HEK293 (cell line): ENCODE results near the gene SGMS1.

Source experiments
- CTCF ChIA-PET: fragments of 350-600 bp; formaldehyde crosslinking; extraction: SDS; loops from one replicate; lab custom pipeline; 2021; ENCODE audit warnings: antibody characterized with exemption; lab: Yijun Ruan, JAX
- POLR2A ChIA-PET: fragments of 300-600 bp; formaldehyde crosslinking; extraction: SDS; loops from one replicate; lab custom pipeline; 2020; ENCODE audit warnings: antibody characterized with exemption, inconsistent platforms; lab: Yijun Ruan, JAX
- H3K27ac ChIP-seq: fragments of 200-500 bp; sonication (Bioruptor generic); 2 replicates; pipeline ENCODE4 v1.5.1; 2014; ENCODE audit warnings: low read depth, low read length, control low read depth, inconsistent platforms; ENCODE audit errors: extremely low read depth
- H3K36me3 ChIP-seq, 2 experiments: fragments of 200-500 bp in 1 of 2; sonication (Bioruptor generic) in 1 of 2; 1 replicate in 1 of 2; 2 replicates in 1 of 2; pipeline ENCODE4 v1.5.1; 2014 to 2017; ENCODE audit warnings: inconsistent platforms in 2 of 2, low read length in 2 of 2; ENCODE audit not compliant: control insufficient read depth in 2 of 2, insufficient read depth in 1 of 2
- H3K4me1 ChIP-seq: fragments of 200-500 bp; sonication (Bioruptor generic); 2 replicates; pipeline ENCODE4 v1.5.1; 2014; ENCODE audit warnings: mild to moderate bottlenecking, low read length, inconsistent platforms; ENCODE audit not compliant: control insufficient read depth, insufficient read depth
- H3K4me3 ChIP-seq: 2 replicates; pipeline ENCODE4 v1.5.1; 2011; ENCODE audit warnings: low read depth, mild to moderate bottlenecking, control low read depth, low read length, moderate library complexity
- H3K9me3 ChIP-seq: fragments of 200-500 bp; sonication (Bioruptor generic); 2 replicates; pipeline ENCODE4 v1.5.1; 2014; ENCODE audit warnings: low read depth, low read length, inconsistent platforms; ENCODE audit not compliant: control insufficient read depth, insufficient read depth
- FEZF1 ChIP-seq: fragments of 450-650 bp; formaldehyde crosslinking; IDR thresholded peaks from 2 replicates; pipeline ENCODE4 v1.5.1; 2016; ENCODE audit warnings: missing biosample characterization, missing genetic modification characterization
- GFI1B ChIP-seq: fragments of 450-650 bp; formaldehyde crosslinking; IDR thresholded peaks from 2 replicates; pipeline ENCODE4 v1.5.1; 2016; ENCODE audit warnings: missing biosample characterization, missing genetic modification characterization
- GLIS2 ChIP-seq: fragments of 450-650 bp; formaldehyde crosslinking; IDR thresholded peaks from 2 replicates; pipeline ENCODE4 v1.5.1; 2016; ENCODE audit warnings: missing biosample characterization, missing genetic modification characterization
- HOXD13 ChIP-seq: sonication (generic); formaldehyde crosslinking; IDR thresholded peaks from 2 replicates; pipeline ENCODE4 v1.8.0; 2022; ENCODE audit warnings: missing genetic modification reagents, borderline replicate concordance
- KLF16 ChIP-seq: fragments of 450-650 bp; formaldehyde crosslinking; IDR thresholded peaks from 2 replicates; pipeline ENCODE4 v1.5.1; 2017; ENCODE audit warnings: missing biosample characterization, missing genetic modification characterization
- MZF1 ChIP-seq: fragments of 450-650 bp; formaldehyde crosslinking; IDR thresholded peaks from 2 replicates; pipeline ENCODE4 v1.5.1; 2017; ENCODE audit warnings: missing biosample characterization, missing genetic modification characterization, borderline replicate concordance
- SP3 ChIP-seq: fragments of 450-650 bp; formaldehyde crosslinking; IDR thresholded peaks from 2 replicates; pipeline ENCODE4 v1.5.1; 2016; ENCODE audit warnings: missing biosample characterization, missing genetic modification characterization
- ZEB2 ChIP-seq: fragments of 450-650 bp; formaldehyde crosslinking; IDR thresholded peaks from 2 replicates; pipeline ENCODE4 v1.5.1; 2016; ENCODE audit warnings: missing biosample characterization, missing genetic modification characterization
- ZNF140 ChIP-seq: fragments of 450-650 bp; formaldehyde crosslinking; IDR thresholded peaks from 2 replicates; pipeline ENCODE4 v1.5.1; 2016; ENCODE audit warnings: missing biosample characterization, missing genetic modification characterization
- ZNF214 ChIP-seq: fragments of 450-650 bp; formaldehyde crosslinking; IDR thresholded peaks from 2 replicates; pipeline ENCODE4 v1.5.1; 2017; ENCODE audit warnings: missing biosample characterization, mild to moderate bottlenecking, missing genetic modification characterization, borderline replicate concordance
- ZNF335 ChIP-seq: fragments of 450-650 bp; formaldehyde crosslinking; conservative IDR thresholded peaks from 2 replicates; pipeline ENCODE4 v1.5.1; 2016; ENCODE audit warnings: missing biosample characterization, missing genetic modification characterization
- ZNF366 ChIP-seq: fragments of 450-650 bp; formaldehyde crosslinking; conservative IDR thresholded peaks from 2 replicates; pipeline ENCODE4 v1.5.1; 2016; ENCODE audit warnings: missing biosample characterization, missing genetic modification characterization
- ZNF391 ChIP-seq: fragments of 450-650 bp; formaldehyde crosslinking; IDR thresholded peaks from 2 replicates; pipeline ENCODE4 v1.5.1; 2016; ENCODE audit warnings: low read depth, missing biosample characterization, missing genetic modification characterization, borderline replicate concordance
- ZNF426 ChIP-seq: fragments of 450-650 bp; formaldehyde crosslinking; IDR thresholded peaks from 2 replicates; pipeline ENCODE4 v1.5.1; 2017; ENCODE audit warnings: missing biosample characterization, missing genetic modification characterization, mild to moderate bottlenecking, inconsistent platforms, moderate library complexity
- ZNF488 ChIP-seq: fragments of 450-650 bp; formaldehyde crosslinking; IDR thresholded peaks from 2 replicates; pipeline ENCODE4 v1.5.1; 2016; ENCODE audit warnings: missing biosample characterization, missing genetic modification characterization
- ZNF501 ChIP-seq: fragments of 450-650 bp; formaldehyde crosslinking; IDR thresholded peaks from 2 replicates; pipeline ENCODE4 v1.5.1; 2016; ENCODE audit warnings: missing biosample characterization, missing genetic modification characterization
- ZNF518A ChIP-seq: fragments of 450-650 bp; formaldehyde crosslinking; conservative IDR thresholded peaks from 2 replicates; pipeline ENCODE4 v1.5.1; 2016; ENCODE audit warnings: low read depth, missing biosample characterization, missing genetic modification characterization
- ZNF560 ChIP-seq: fragments of 450-650 bp; formaldehyde crosslinking; IDR thresholded peaks from 2 replicates; pipeline ENCODE4 v1.5.1; 2017; ENCODE audit warnings: missing biosample characterization, missing genetic modification characterization, borderline replicate concordance
- ZNF571 ChIP-seq: fragments of 450-650 bp; formaldehyde crosslinking; IDR thresholded peaks from 2 replicates; pipeline ENCODE4 v1.5.0; 2017; ENCODE audit warnings: missing biosample characterization, missing genetic modification characterization
- ZNF707 ChIP-seq: fragments of 450-650 bp; formaldehyde crosslinking; IDR thresholded peaks from 2 replicates; pipeline ENCODE4 v1.5.1; 2016; ENCODE audit warnings: missing biosample characterization, missing genetic modification characterization
- ZNF768 ChIP-seq: fragments of 450-650 bp; formaldehyde crosslinking; IDR thresholded peaks from 2 replicates; pipeline ENCODE4 v1.5.1; 2018; ENCODE audit warnings: missing biosample characterization, mild to moderate bottlenecking, missing genetic modification characterization
- TF ChIP-seq, protein P1 (sequence below): fragments of 450-650 bp; formaldehyde crosslinking; IDR thresholded peaks from 2 replicates; pipeline ENCODE4 v1.5.1; 2016; ENCODE audit warnings: missing biosample characterization, missing genetic modification characterization
- TF ChIP-seq, protein P2 (sequence below): fragments of 450-650 bp; formaldehyde crosslinking; IDR thresholded peaks from 2 replicates; pipeline ENCODE4 v1.5.1; 2016; ENCODE audit warnings: missing biosample characterization, missing genetic modification characterization

The SGMS1 gene

GRCh38 chr10:50595785-50596184 is 28.0 kb downstream of the SGMS1 start (continued):
- TF ChIP-seq, protein P1, sequence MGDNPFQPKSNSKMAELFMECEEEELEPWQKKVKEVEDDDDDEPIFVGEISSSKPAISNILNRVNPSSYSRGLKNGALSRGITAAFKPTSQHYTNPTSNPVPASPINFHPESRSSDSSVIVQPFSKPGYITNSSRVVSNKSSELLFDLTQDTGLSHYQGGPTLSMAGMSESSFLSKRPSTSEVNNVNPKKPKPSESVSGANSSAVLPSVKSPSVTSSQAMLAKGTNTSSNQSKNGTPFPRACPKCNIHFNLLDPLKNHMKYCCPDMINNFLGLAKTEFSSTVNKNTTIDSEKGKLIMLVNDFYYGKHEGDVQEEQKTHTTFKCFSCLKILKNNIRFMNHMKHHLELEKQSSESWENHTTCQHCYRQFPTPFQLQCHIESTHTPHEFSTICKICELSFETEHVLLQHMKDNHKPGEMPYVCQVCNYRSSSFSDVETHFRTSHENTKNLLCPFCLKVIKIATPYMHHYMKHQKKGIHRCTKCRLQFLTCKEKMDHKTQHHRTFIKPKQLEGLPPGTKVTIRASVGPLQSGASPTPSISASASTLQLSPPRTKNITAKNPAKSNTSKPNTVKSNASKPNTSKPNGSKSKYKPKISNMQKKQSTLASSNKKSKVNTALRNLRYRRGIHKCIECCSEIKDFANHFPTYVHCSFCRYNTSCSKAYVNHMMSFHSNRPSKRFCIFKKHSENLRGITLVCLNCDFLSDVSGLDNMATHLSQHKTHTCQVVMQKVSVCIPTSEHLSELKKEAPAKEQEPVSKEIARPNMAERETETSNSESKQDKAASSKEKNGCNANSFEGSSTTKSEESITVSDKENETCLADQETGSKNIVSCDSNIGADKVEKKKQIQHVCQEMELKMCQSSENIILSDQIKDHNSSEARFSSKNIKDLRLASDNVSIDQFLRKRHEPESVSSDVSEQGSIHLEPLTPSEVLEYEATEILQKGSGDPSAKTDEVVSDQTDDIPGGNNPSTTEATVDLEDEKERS (tag by site-specific recombination), result no peak
- no peak for TF ChIP-seq MZF1 (tag by site-specific recombination)
- TF ChIP-seq ZNF501 (tag by site-specific recombination), result no peak
- TF ChIP-seq HOXD13 (CRISPR knock-in tag), result no peak
- TF ChIP-seq ZNF214 (tag by site-specific recombination), result no peak
- no peak for TF ChIP-seq ZNF488 (tag by site-specific recombination)

DNA sequence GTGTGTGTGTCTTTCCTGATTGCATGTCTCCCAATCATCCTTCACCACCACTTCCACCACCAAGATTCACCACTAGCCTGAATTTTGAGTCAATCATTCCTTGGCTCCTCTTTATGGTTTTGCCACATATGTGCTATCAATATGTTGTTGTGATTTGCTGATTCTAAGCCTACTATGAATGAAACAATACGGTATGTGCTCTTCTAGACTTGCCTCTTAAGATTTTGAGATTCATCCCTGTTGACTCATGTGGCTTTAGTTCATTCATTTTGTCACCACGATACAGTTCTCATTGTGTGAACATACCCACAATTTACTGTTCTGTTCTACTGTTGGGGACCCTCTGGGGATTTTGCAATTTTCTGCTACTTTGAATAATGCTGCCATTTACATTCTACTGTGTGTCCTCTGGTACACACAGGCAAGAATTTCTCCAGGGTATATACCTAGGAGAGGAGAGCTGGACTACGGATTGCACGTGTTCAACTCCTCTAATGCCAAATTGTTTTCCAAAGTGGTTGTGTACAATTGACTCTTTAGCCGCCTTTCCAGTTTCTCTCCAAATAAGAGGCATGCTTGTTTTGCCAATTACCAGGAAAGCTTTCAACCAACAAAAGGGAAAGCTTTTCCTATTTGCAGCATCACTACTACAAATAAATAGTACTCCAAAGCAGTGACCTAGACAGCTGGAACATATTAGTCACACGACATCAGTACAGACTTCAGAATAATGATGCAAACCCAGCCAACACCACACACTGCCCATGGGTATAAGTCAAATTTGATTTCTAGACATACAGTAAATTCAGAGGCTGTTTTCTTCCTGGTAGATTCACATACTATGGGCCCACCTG is 30.0 kb downstream of the SGMS1 start:
- ChIA-PET POLR2A (no interaction called here), CTCF (no interaction called here)
- Histone ChIP-seq H3K4me1 (no peaks in the 10 kb centered on the region), H3K9me3 (no peaks in the 10 kb centered on the region), H3K4me3 (no peak overlapping the region), H3K36me3 (no peaks in the 10 kb centered on the region; a peak in 1 of 3 replicates), H3K27ac (no peak overlapping the region)
- TF ChIP-seq GLIS2 (tag by site-specific recombination) (no peak), ZNF366 (peak; percentile 23; the same call in 1 of the 2 replicates), KLF16 (no peak), ZNF707 (no peak), ZNF140 (tag by site-specific recombination) (no peak), ZNF571 (tag by site-specific recombination) (no peak), FEZF1 (0 out of 2 replicates have a peak, but pooled peaks have one; percentile 34), ZNF391 (tag by site-specific recombination) (no peak)

- Histone ChIP-seq H3K27ac (no peak overlapping the region), H3K9me3 (no peaks in the 10 kb centered on the region), H3K36me3 (no peaks in the 10 kb centered on the region; a peak in 1 of 3 replicates), H3K4me3 (no peak overlapping the region), H3K4me1 (no peaks in the 10 kb centered on the region)
- CTCF ChIA-PET, result no interaction called here
- POLR2A ChIA-PET, result interaction anchor here (1.0 kb wide), 1 partner anchor 32 kb away, joined by 3 read pairs; no protein-coding TSS in a partner anchor
- TF ChIP-seq ZNF426 (tag by site-specific recombination), result no peak
- TF ChIP-seq ZNF335, result no peak
- TF ChIP-seq ZNF518A (tag by site-specific recombination), result no peak
- no peak for TF ChIP-seq SP3 (tag by site-specific recombination)
- TF ChIP-seq ZEB2, result no peak
- no peak for TF ChIP-seq ZNF560 (tag by site-specific recombination)
- TF ChIP-seq, protein P2, sequence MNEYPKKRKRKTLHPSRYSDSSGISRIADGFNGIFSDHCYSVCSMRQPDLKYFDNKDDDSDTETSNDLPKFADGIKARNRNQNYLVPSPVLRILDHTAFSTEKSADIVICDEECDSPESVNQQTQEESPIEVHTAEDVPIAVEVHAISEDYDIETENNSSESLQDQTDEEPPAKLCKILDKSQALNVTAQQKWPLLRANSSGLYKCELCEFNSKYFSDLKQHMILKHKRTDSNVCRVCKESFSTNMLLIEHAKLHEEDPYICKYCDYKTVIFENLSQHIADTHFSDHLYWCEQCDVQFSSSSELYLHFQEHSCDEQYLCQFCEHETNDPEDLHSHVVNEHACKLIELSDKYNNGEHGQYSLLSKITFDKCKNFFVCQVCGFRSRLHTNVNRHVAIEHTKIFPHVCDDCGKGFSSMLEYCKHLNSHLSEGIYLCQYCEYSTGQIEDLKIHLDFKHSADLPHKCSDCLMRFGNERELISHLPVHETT (tag by site-specific recombination), result no peak
- no peak for TF ChIP-seq GFI1B (tag by site-specific recombination)
- no peak for TF ChIP-seq ZNF768 (tag by site-specific recombination)
Observed at GRCh38 chr10:50592961-50593418, 30.8 kb downstream of the SGMS1 start.
